K562 (cell line): Measurements from ENCODE around the gene GNPTAB. TPM values are rescaled to one million over a fixed set of nuclear protein-coding genes. Genes with fewer than 3 reads are reported as not detected.

ENCODE experiments used
- ATAC-seq: fragments of 200-7000 bp; cut with Tn5 transposase; 3 replicates; pipeline ENCODE4 v1.9.1; 2020; ENCODE audit warnings: moderate library complexity
- BruUV-seq: library from RNA; stranded (reverse); fragments of 400-500 nt; replicated peaks from 2 replicates; lab custom pipeline; 2021; lab: Mats Ljungman, UMichigan
- CTCF ChIA-PET: fragments of 300-600 bp; formaldehyde crosslinking; extraction: SDS; loops from one replicate; lab custom pipeline; 2021; ENCODE audit warnings: low intra/inter-chr PET ratio; lab: Yijun Ruan, JAX
- POLR2A ChIA-PET: fragments of 300-600, 350-650 bp; sonication (Branson Sonifier 250); formaldehyde crosslinking; extraction: SDS; loops from one replicate; lab custom pipeline; 2021; ENCODE audit warnings: antibody characterized with exemption, inconsistent platforms; lab: Yijun Ruan, JAX
- DNase-seq, 4 experiments: peaks; one replicate each; pipeline versions ENCODE4 v3.0.0 to v3.0.0-alpha.2; 2011 to 2018; ENCODE audit warnings: low spot score in 3 of 4, mixed read lengths in 3 of 4; ENCODE audit errors: extremely low read depth in 1 of 4
- FAIRE-seq: peaks from 2 replicates; lab custom pipeline; 2011; peaks lifted over from hg19 to GRCh38; lab: Jason Lieb, UNC
- H2AFZ ChIP-seq: 2 replicates; pipeline ENCODE4 v1.6.0; 2011; ENCODE audit warnings: low read depth, low read length, control low read depth, inconsistent platforms
- H3K27ac ChIP-seq: fragments of 200-600 bp; 3 replicates; pipeline ENCODE4 v1.8.0; 2011; ENCODE audit warnings: low read depth, mild to moderate bottlenecking, control low read depth, inconsistent platforms, low read length, moderate library complexity, mixed read lengths; ENCODE audit errors: extremely low read depth
- H3K27me3 ChIP-seq, 2 experiments: fragments of 300-600 bp in 1 of 2; 2 replicates in 1 of 2; 3 replicates in 1 of 2; pipeline versions ENCODE4 v1.6.0 to v1.8.0; 2011; ENCODE audit warnings: inconsistent platforms in 2 of 2, low read length in 2 of 2, mild to moderate bottlenecking in 1 of 2, mixed read lengths in 1 of 2, moderate library complexity in 1 of 2; ENCODE audit not compliant: control insufficient read depth in 2 of 2, insufficient read depth in 2 of 2
- H3K36me3 ChIP-seq: fragments of 300-600 bp; 3 replicates; pipeline ENCODE4 v1.8.0; 2011; ENCODE audit warnings: mild to moderate bottlenecking, low read length, inconsistent platforms; ENCODE audit not compliant: control insufficient read depth, insufficient read depth
- H3K4me1 ChIP-seq, 2 experiments: fragments of 200-600 bp in 1 of 2; replicated peaks in 1 of 2; 2 replicates in 1 of 2; 3 replicates in 1 of 2; pipeline versions ENCODE4 v1.5.1 to v1.8.0; 2011; ENCODE audit warnings: inconsistent platforms in 2 of 2, low read length in 2 of 2, mild to moderate bottlenecking in 1 of 2, mixed read lengths in 1 of 2, moderate library complexity in 1 of 2; ENCODE audit not compliant: control insufficient read depth in 2 of 2, insufficient read depth in 2 of 2
- H3K4me2 ChIP-seq: 2 replicates; pipeline ENCODE4 v1.6.1; 2011; ENCODE audit warnings: low read length, control low read depth, inconsistent platforms, mixed read lengths; ENCODE audit not compliant: insufficient read depth
- H3K4me3 ChIP-seq: fragments of 200-600 bp; sonication (generic), shearing (Covaris generic); 2 replicates; pipeline ENCODE4 v1.5.1; 2016; ENCODE audit warnings: control low read depth, inconsistent platforms
- H3K79me2 ChIP-seq: fragments of 200-600 bp; 3 replicates; pipeline ENCODE4 v1.8.0; 2011; ENCODE audit warnings: low read length, inconsistent platforms; ENCODE audit not compliant: control insufficient read depth, insufficient read depth
- H3K9ac ChIP-seq, 2 experiments: 2 replicates each; pipeline versions ENCODE4 v1.6.0 to v1.6.1; 2011; ENCODE audit warnings: low read depth in 2 of 2, low read length in 2 of 2, control low read depth in 1 of 2, inconsistent platforms in 1 of 2, mild to moderate bottlenecking in 1 of 2, mixed read lengths in 1 of 2; ENCODE audit not compliant: insufficient read depth in 1 of 2
- H3K9me1 ChIP-seq: one replicate; pipeline ENCODE4 v1.6.0; 2011; ENCODE audit warnings: inconsistent platforms, mild to moderate bottlenecking, low read length, moderate library complexity; ENCODE audit not compliant: control insufficient read depth, insufficient read depth
- H3K9me3 ChIP-seq: replicated peaks from 2 replicates; pipeline ENCODE4 v1.5.1; 2011; ENCODE audit warnings: low read depth, low read length, inconsistent platforms; ENCODE audit not compliant: control insufficient read depth, insufficient read depth
- H4K20me1 ChIP-seq: replicated peaks from 2 replicates; pipeline ENCODE4 v1.6.1; 2011; ENCODE audit warnings: low read length, inconsistent platforms, mixed read lengths; ENCODE audit not compliant: control insufficient read depth, insufficient read depth
- CREBBP ChIP-seq: IDR thresholded peaks from one replicate; pipeline ENCODE4 v1.6.1; 2012; ENCODE audit warnings: low read depth, mild to moderate bottlenecking, control low read depth, inconsistent platforms, low read length
- ELK1 ChIP-seq: sonication (generic); formaldehyde crosslinking; IDR thresholded peaks from 2 replicates; pipeline ENCODE4 v1.8.1; 2022; ENCODE audit warnings: missing genetic modification reagents
- MBD2 ChIP-seq: sonication (generic); IDR thresholded peaks from 2 replicates; pipeline ENCODE4 v1.6.1; 2016; ENCODE audit warnings: low read depth, borderline replicate concordance
- MECOM ChIP-seq: fragments of 250-450 bp; sonication (Bioruptor Pico); IDR thresholded peaks from 2 replicates; pipeline ENCODE4 v1.8.0; 2022; ENCODE audit warnings: inconsistent platforms
- NFYB ChIP-seq: IDR thresholded peaks from 2 replicates; pipeline ENCODE4 v1.6.1; 2011; ENCODE audit warnings: mild to moderate bottlenecking, moderate library complexity; ENCODE audit not compliant: insufficient read length; ENCODE audit errors: extremely low read depth
- PCBP2 ChIP-seq: fragments of 200-400 bp; formaldehyde crosslinking; IDR thresholded peaks from 2 replicates; pipeline ENCODE4 v1.6.1; 2018; ENCODE audit warnings: low read length, low read depth, mild to moderate bottlenecking, moderate library complexity; ENCODE audit not compliant: poor library complexity, severe bottlenecking
- PRPF4 ChIP-seq: fragments of 200-400 bp; formaldehyde crosslinking; IDR thresholded peaks from one replicate; pipeline ENCODE4 v1.6.1; 2017; ENCODE audit warnings: low read length, low read depth, mild to moderate bottlenecking; ENCODE audit not compliant: insufficient read depth, poor library complexity, severe bottlenecking
- RBM22 ChIP-seq: fragments of 200-400 bp; formaldehyde crosslinking; IDR thresholded peaks from 2 replicates; pipeline ENCODE4 v1.6.1; 2018; ENCODE audit warnings: low read length, low read depth; ENCODE audit not compliant: poor library complexity, severe bottlenecking
- SMAD1 ChIP-seq: fragments of 150-350 bp; IDR thresholded peaks from 2 replicates; pipeline ENCODE4 v1.6.1; 2014; ENCODE audit warnings: low read length, low read depth; ENCODE audit not compliant: partially characterized antibody
- SRSF3 ChIP-seq: fragments of 200-400 bp; formaldehyde crosslinking; IDR thresholded peaks from 2 replicates; pipeline ENCODE4 v1.6.1; 2016; ENCODE audit warnings: mild to moderate bottlenecking, low read length, moderate library complexity; ENCODE audit not compliant: insufficient read depth
- XRCC4 ChIP-seq: IDR thresholded peaks from one replicate; pipeline ENCODE4 v1.6.1; 2011; ENCODE audit not compliant: insufficient read depth, insufficient read length; ENCODE audit errors: extremely low read depth
- ZBTB34 ChIP-seq: fragments of 250-450 bp; sonication (Bioruptor Pico); IDR thresholded peaks from 2 replicates; pipeline ENCODE4 v1.8.0; 2021; ENCODE audit warnings: mild to moderate bottlenecking, moderate library complexity
- ZNF197 ChIP-seq: fragments of 200-800 bp; sonication (Bioruptor generic); IDR thresholded peaks from 2 replicates; pipeline ENCODE4 v1.6.1; 2016; ENCODE audit warnings: low read depth, missing genetic modification characterization, missing compliant biosample characterization
- ZNF253 ChIP-seq: fragments of 250-450 bp; sonication (Bioruptor Pico); conservative IDR thresholded peaks from 2 replicates; pipeline ENCODE4 v1.6.1; 2021; ENCODE audit warnings: mild to moderate bottlenecking
- ZNF282 ChIP-seq: sonication (generic); formaldehyde crosslinking; IDR thresholded peaks from 2 replicates; pipeline ENCODE4 v1.8.1; 2023; ENCODE audit warnings: missing genetic modification reagents
- ZNF764 ChIP-seq: fragments of 250-450 bp; sonication (Bioruptor Pico); IDR thresholded peaks from 2 replicates; pipeline ENCODE4 v1.4.0; 2020; ENCODE audit warnings: low read depth, mild to moderate bottlenecking, moderate library complexity
- WGBS: fragments of 100-300 bp; shearing (Covaris generic); methylation state at CpG from one replicate; pipeline ENCODE4 v1.1.6; 2016; ENCODE audit warnings: low coverage, mixed read lengths; ENCODE audit not compliant: insufficient coverage; ENCODE audit errors: missing lambda C conversion rate; 5-methylcytosine and 5-hydroxymethylcytosine counted together
- in situ Hi-C: fragments of 300-500 bp; cut with MboI; formaldehyde crosslinking; loops from 4 replicates; pipeline ENCODE4 v1.15.0; 2018; ENCODE audit warnings: inconsistent platforms, mixed read lengths
- intact Hi-C: fragments of 100-400 bp; cut with micrococcal nuclease; formaldehyde crosslinking; loops from 2 replicates; pipeline ENCODE4 v1.14.2; 2022
- polyA plus RNA-seq, 8 experiments: library from polyadenylated mRNA; depleted of rRNA in 4 of 8; stranded (reverse) in 5 of 8; unstranded in 3 of 8; fragments of >200 nt; fragmentation: Nextera tagmentation in 2 of 8; fragmentation: Illumina TruSeq in 1 of 8; extraction: Ambion mirVana in 2 of 8; extraction: Trizol in 1 of 8; gene quantifications; 2 replicates each; pipeline versions ENCODE4 v1.2.1 to v1.2.3, GENCODE V29; 2011 to 2014; ENCODE audit warnings: inconsistent platforms in 1 of 8, missing spikeins in 1 of 8
- total RNA-seq, 7 experiments: library from RNA; depleted of rRNA in 6 of 7; stranded (reverse); fragments of >200 nt in 6 of 7; fragmentation: Illumina TruSeq in 2 of 7; extraction: Trizol in 2 of 7; gene quantifications; 2 replicates each; pipeline versions ENCODE4 v1.2.1 to v1.2.3, GENCODE V29; 2011 to 2021; ENCODE audit warnings: low replicate concordance in 1 of 7

The GNPTAB gene
- total and polyA plus RNA-seq, 9 of the 15 experiments (the other 6 are each of a cell fraction or from before 2014, with no cell fraction given) = 5.9 to 23.2 (median 19.3) TPM

- Histone ChIP-seq H3K36me3 (peaks cover 20% of the 10 kb centered on the region), H3K4me2 (no peak overlapping the region), H2AFZ (no peak overlapping the region), H3K4me3 (no peak overlapping the region), H3K9ac (no peak overlapping the region), H3K9me3 (no peaks in the 10 kb centered on the region), H3K27me3 (no peaks in the 10 kb centered on the region), H3K79me2 (peaks cover 95% of the 10 kb centered on the region), H3K27ac (no peak overlapping the region), H3K4me1 (peaks cover 5 to 35% of the 10 kb centered on the region in 2 experiments), H4K20me1 (peaks cover 13% of the 10 kb centered on the region; the same call in 1 of the 2 replicates), H3K9me1 (peaks cover 4% of the 10 kb centered on the region)
- ATAC-seq = no peak
- WGBS = 88% methylated on average over 4 of the region's 4 CpGs
- CTCF ChIA-PET = no interaction called here
- POLR2A ChIA-PET = no interaction called here
- in situ Hi-C loops (no loop called here), intact Hi-C loops (loop anchor here (5.0 kb wide), 1 partner anchor 38 kb away; no protein-coding TSS in a partner anchor)
- no peak for FAIRE-seq
- DNase-seq = no peak
- BruUV-seq = no TSS peak
- TF ChIP-seq CREBBP = no peak
- no peak for TF ChIP-seq PCBP2
- TF ChIP-seq ELK1 (CRISPR knock-in tag) = no peak
- TF ChIP-seq RBM22 = no peak
- no peak for TF ChIP-seq NFYB
- TF ChIP-seq MBD2 = no peak
- no peak for TF ChIP-seq SRSF3
- TF ChIP-seq SMAD1 = no peak
- no peak for TF ChIP-seq ZNF282 (CRISPR knock-in tag)
- TF ChIP-seq ZNF764 (CRISPR knock-in tag) = no peak
- TF ChIP-seq ZNF197 (CRISPR knock-in tag) = no peak
- no peak for TF ChIP-seq ZNF253 (CRISPR knock-in tag)
- TF ChIP-seq ZBTB34 (CRISPR knock-in tag) = no peak
- no peak for TF ChIP-seq XRCC4
- no peak for TF ChIP-seq PRPF4
- TF ChIP-seq MECOM (CRISPR knock-in tag) = no peak
- TF ChIP-seq, all 486 proteins: peak for 0
Measured at GRCh38 chr12:101710288-101710687, 120.5 kb downstream of the GNPTAB start.
